OCI-LY3 (cell line): ENCODE results near the gene DOCK8.

Experiments
- H2AFZ ChIP-seq: fragments of 200-600, 300-600 bp; shearing (Covaris generic); 2 replicates; pipeline ENCODE4 v1.6.0; 2014; ENCODE audit warnings: antibody characterized with exemption, low read depth, low read length
- H3K27ac ChIP-seq: fragments of 200-600, 300-600 bp; sonication (generic); 2 replicates; pipeline ENCODE4 v1.5.1; 2014; ENCODE audit warnings: mild to moderate bottlenecking, low read length, moderate library complexity, mixed read lengths
- H3K27me3 ChIP-seq: fragments of 200-600, 300-600 bp; sonication (generic); 2 replicates; pipeline ENCODE4 v1.6.1; 2014; ENCODE audit warnings: low read depth, low read length, mixed read lengths
- H3K36me3 ChIP-seq: fragments of 200-600, 300-600 bp; sonication (generic); replicated peaks from 2 replicates; pipeline ENCODE3; 2014; ENCODE audit warnings: low read depth, low read length, mixed read lengths
- H3K4me1 ChIP-seq: fragments of 300-600, 200-600 bp; sonication (generic); 2 replicates; pipeline ENCODE4 v1.6.1; 2014; ENCODE audit warnings: low read length, mixed read lengths
- H3K4me2 ChIP-seq: fragments of 200-600, 300-600 bp; sonication (generic); 2 replicates; pipeline ENCODE4 v1.6.1; 2014; ENCODE audit warnings: low read length, mixed read lengths
- H3K4me3 ChIP-seq: fragments of 300-600, 200-600 bp; sonication (generic); 2 replicates; pipeline ENCODE4 v1.5.1; 2014; ENCODE audit warnings: antibody characterized with exemption, mild to moderate bottlenecking, low read length, moderate library complexity
- H3K79me2 ChIP-seq: fragments of 300-600, 200-600 bp; shearing (Covaris generic); 2 replicates; pipeline ENCODE4 v1.6.1; 2014; ENCODE audit warnings: mild to moderate bottlenecking, low read length, mixed read lengths
- H3K9ac ChIP-seq: fragments of 300-600, 200-600 bp; shearing (Covaris generic); 2 replicates; pipeline ENCODE4 v1.6.0; 2014; ENCODE audit warnings: mild to moderate bottlenecking, low read length, moderate library complexity
- H3K9me3 ChIP-seq: fragments of 200-600, 300-600 bp; shearing (Covaris generic); 2 replicates; pipeline ENCODE4 v1.6.1; 2014; ENCODE audit warnings: low read length, mixed read lengths; ENCODE audit not compliant: insufficient read depth
- H4K20me1 ChIP-seq: fragments of 200-600, 300-600 bp; sonication (generic); 2 replicates; pipeline ENCODE4 v1.6.1; 2016; ENCODE audit warnings: low read length, mixed read lengths; ENCODE audit not compliant: insufficient read depth
- EZH2phosphoT487 ChIP-seq: fragments of 200-600 bp; shearing (Covaris generic); IDR thresholded peaks from 2 replicates; pipeline ENCODE4 v1.6.1; 2018; ENCODE audit warnings: antibody characterized with exemption, mixed run types, low read depth
- TF ChIP-seq, protein P1 (sequence below): fragments of 200-600, 300-600 bp; sonication (generic); IDR thresholded peaks from 2 replicates; pipeline ENCODE4 v1.5.1; 2014; ENCODE audit warnings: antibody characterized with exemption, low read length, low read depth

DOCK8 gene

GRCh38 chr9:318646-319045 is 104.0 kb downstream of the DOCK8 start:
- no peak overlapping the region for H2AFZ ChIP-seq
- no peaks in the 10 kb centered on the region for H3K27me3 ChIP-seq
- H3K4me2 ChIP-seq = no peak overlapping the region
- no peaks in the 10 kb centered on the region for H3K4me1 ChIP-seq
- H3K27ac ChIP-seq = no peak overlapping the region
- H4K20me1 ChIP-seq = no peaks in the 10 kb centered on the region
- no peak overlapping the region for H3K9ac ChIP-seq
- no peaks in the 10 kb centered on the region for H3K79me2 ChIP-seq
- H3K36me3 ChIP-seq = peaks cover 27% of the 10 kb centered on the region
- no peak for TF ChIP-seq EZH2phosphoT487
- TF ChIP-seq, protein P1, sequence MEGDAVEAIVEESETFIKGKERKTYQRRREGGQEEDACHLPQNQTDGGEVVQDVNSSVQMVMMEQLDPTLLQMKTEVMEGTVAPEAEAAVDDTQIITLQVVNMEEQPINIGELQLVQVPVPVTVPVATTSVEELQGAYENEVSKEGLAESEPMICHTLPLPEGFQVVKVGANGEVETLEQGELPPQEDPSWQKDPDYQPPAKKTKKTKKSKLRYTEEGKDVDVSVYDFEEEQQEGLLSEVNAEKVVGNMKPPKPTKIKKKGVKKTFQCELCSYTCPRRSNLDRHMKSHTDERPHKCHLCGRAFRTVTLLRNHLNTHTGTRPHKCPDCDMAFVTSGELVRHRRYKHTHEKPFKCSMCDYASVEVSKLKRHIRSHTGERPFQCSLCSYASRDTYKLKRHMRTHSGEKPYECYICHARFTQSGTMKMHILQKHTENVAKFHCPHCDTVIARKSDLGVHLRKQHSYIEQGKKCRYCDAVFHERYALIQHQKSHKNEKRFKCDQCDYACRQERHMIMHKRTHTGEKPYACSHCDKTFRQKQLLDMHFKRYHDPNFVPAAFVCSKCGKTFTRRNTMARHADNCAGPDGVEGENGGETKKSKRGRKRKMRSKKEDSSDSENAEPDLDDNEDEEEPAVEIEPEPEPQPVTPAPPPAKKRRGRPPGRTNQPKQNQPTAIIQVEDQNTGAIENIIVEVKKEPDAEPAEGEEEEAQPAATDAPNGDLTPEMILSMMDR = no peak
- no peaks in the 10 kb centered on the region for H3K9me3 ChIP-seq
- H3K4me3 ChIP-seq = no peak overlapping the region

DNA sequence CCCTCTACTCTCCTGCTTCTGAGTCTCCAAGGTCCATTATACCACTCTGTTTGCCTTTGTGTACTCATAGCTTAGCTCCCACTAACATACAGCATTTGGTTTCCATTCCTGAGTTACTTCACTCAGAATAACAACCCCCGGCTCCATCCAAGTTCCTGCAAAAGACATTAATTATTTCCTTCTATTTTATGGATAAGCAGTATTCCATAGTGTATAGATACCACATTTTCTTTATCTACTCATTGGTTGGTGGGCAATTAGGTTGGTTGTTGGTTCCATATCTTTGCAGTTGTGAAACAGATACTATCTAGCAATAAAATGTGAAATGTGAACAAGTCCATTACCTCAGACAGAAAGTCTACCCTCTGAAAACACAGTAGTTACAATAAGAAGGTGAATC is 110.3 kb downstream of the DOCK8 start:
- no peak overlapping the region for H3K4me2 ChIP-seq
- H4K20me1 ChIP-seq = no peaks in the 10 kb centered on the region
- TF ChIP-seq, protein P1 = no peak
- no peak for TF ChIP-seq EZH2phosphoT487
- H3K27me3 ChIP-seq = no peaks in the 10 kb centered on the region
- H3K9ac ChIP-seq = no peak overlapping the region
- H3K4me3 ChIP-seq = no peak overlapping the region
- peaks cover 13% of the 10 kb centered on the region for H3K36me3 ChIP-seq
- no peaks in the 10 kb centered on the region for H3K9me3 ChIP-seq
- no peak overlapping the region for H2AFZ ChIP-seq
- H3K79me2 ChIP-seq = no peaks in the 10 kb centered on the region
- H3K4me1 ChIP-seq = no peaks in the 10 kb centered on the region
- no peak overlapping the region for H3K27ac ChIP-seq

GRCh38 chr9:326667-327066 is 112.0 kb downstream of the DOCK8 start:
- Histone ChIP-seq H3K36me3 (peaks cover 20% of the 10 kb centered on the region), H3K27ac (no peak overlapping the region), H3K9ac (no peak overlapping the region), H4K20me1 (no peaks in the 10 kb centered on the region), H3K79me2 (no peaks in the 10 kb centered on the region), H2AFZ (no peak overlapping the region), H3K4me3 (no peak overlapping the region), H3K4me2 (no peak overlapping the region), H3K4me1 (no peaks in the 10 kb centered on the region), H3K9me3 (no peaks in the 10 kb centered on the region), H3K27me3 (no peaks in the 10 kb centered on the region)
- TF ChIP-seq, protein P1 = no peak
- no peak for TF ChIP-seq EZH2phosphoT487

DNA sequence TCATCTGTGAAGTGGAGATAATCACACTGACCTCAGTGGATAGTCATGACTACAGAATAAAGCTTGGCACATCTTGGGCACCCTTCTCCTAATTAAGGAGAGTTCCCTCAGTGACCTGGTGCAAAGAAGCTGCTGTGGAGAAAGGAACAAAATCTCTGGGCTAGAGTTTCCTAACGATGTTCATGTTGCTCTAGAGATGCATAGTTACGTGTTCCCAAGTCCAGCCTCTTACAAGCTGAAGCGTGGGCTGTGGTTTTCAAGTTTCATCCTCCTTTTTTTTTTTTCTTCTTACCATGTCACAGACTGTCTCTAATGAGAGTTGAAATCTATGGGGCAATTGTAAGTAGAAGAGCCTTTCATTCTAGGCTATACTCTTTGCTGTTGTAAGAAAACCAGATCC is 113.8 kb downstream of the DOCK8 start:
- Histone ChIP-seq H3K9me3 (no peaks in the 10 kb centered on the region), H3K4me3 (no peak overlapping the region), H3K9ac (no peak overlapping the region), H3K36me3 (peaks cover 26% of the 10 kb centered on the region), H3K79me2 (no peaks in the 10 kb centered on the region), H2AFZ (no peak overlapping the region), H4K20me1 (no peaks in the 10 kb centered on the region), H3K4me1 (no peaks in the 10 kb centered on the region), H3K27me3 (no peaks in the 10 kb centered on the region), H3K27ac (no peak overlapping the region), H3K4me2 (no peak overlapping the region)
- no peak for TF ChIP-seq EZH2phosphoT487
- TF ChIP-seq, protein P1 = no peak
